ENCODE data around the gene KLRF2. TPM values are rescaled to one million over a fixed set of nuclear protein-coding genes. Genes with fewer than 3 reads are reported as not detected.

KLRF2 gene
- total RNA-seq, 2 donors from 2014 or later = not detected

- Histone ChIP-seq H3K4me3 (ENCODE audit: low read length) (no peak overlapping the region), H3K9me3 (ENCODE audit: control insufficient read depth, low read length) (no peaks in the 10 kb centered on the region), H3K27me3 (ENCODE audit: control insufficient read depth, insufficient read depth, low read length, poor library complexity, severe bottlenecking) (no peaks in the 10 kb centered on the region), H3K9ac (ENCODE audit: extremely low read depth, low read length, poor library complexity, severe bottlenecking) (no peak overlapping the region), H3K4me1 (ENCODE audit: control insufficient read depth, insufficient read depth, low read length) (no peaks in the 10 kb centered on the region), H3K36me3 (ENCODE audit: control insufficient read depth, insufficient read depth, low read length) (no peaks in the 10 kb centered on the region), H3K27ac (ENCODE audit: low read depth, low read length) (no peak overlapping the region)
- 95 to 100% methylated on average over 1 to 4 of the region's 4 CpGs for WGBS, 2 experiments (ENCODE audit: insufficient coverage in 1 of 2, insufficient read length in 1 of 2)
- Mint-ChIP-seq H3K27me3 (ENCODE audit: insufficient read depth) (no peaks in the 10 kb centered on the region), H3K4me1 (no peaks in the 10 kb centered on the region), H3K4me3 (no peak overlapping the region), H3K9me3 (no peaks in the 10 kb centered on the region), H3K27ac (no peak overlapping the region), H3K36me3 (ENCODE audit: low read depth) (no peaks in the 10 kb centered on the region)
- no peak for DNase-seq
- TF ChIP-seq CTCF (conservative IDR thresholded peaks at IDR 0.05) = no peak
These were observed 7.5 kb downstream of the KLRF2 start for GRCh38 chr12:9888665-9889273.

GRCh38 chr12:9895215-9895971 lies 14.1 kb downstream of the KLRF2 start:
- Mint-ChIP-seq H3K4me1 (peaks cover 3% of the 10 kb centered on the region), H3K36me3 (ENCODE audit: low read depth) (no peaks in the 10 kb centered on the region), H3K27me3 (ENCODE audit: insufficient read depth) (no peaks in the 10 kb centered on the region), H3K9me3 (no peaks in the 10 kb centered on the region), H3K4me3 (no peak overlapping the region), H3K27ac (no peak overlapping the region)
- TF ChIP-seq CTCF (conservative IDR thresholded peaks at IDR 0.05) = no peak
- 92 to 97% methylated on average over 3 to 6 of the region's 6 CpGs for WGBS, 2 experiments (ENCODE audit: insufficient coverage in 1 of 2, insufficient read length in 1 of 2)
- Histone ChIP-seq H3K27me3 (ENCODE audit: control insufficient read depth, insufficient read depth, low read length, poor library complexity, severe bottlenecking) (no peaks in the 10 kb centered on the region), H3K9me3 (ENCODE audit: control insufficient read depth, low read length) (no peaks in the 10 kb centered on the region), H3K4me1 (ENCODE audit: control insufficient read depth, insufficient read depth, low read length) (no peaks in the 10 kb centered on the region), H3K36me3 (ENCODE audit: control insufficient read depth, insufficient read depth, low read length) (no peaks in the 10 kb centered on the region), H3K4me3 (ENCODE audit: low read length) (no peak overlapping the region), H3K27ac (ENCODE audit: low read depth, low read length) (no peak overlapping the region), H3K9ac (ENCODE audit: extremely low read depth, low read length, poor library complexity, severe bottlenecking) (no peak overlapping the region)
- no peak for DNase-seq

- Histone ChIP-seq H3K27ac (ENCODE audit: low read depth, low read length) (no peak overlapping the region), H3K4me1 (ENCODE audit: control insufficient read depth, insufficient read depth, low read length) (no peaks in the 10 kb centered on the region), H3K4me3 (ENCODE audit: low read length) (no peak overlapping the region), H3K9ac (ENCODE audit: extremely low read depth, low read length, poor library complexity, severe bottlenecking) (no peak overlapping the region), H3K27me3 (ENCODE audit: control insufficient read depth, insufficient read depth, low read length, poor library complexity, severe bottlenecking) (no peaks in the 10 kb centered on the region), H3K36me3 (ENCODE audit: control insufficient read depth, insufficient read depth, low read length) (no peaks in the 10 kb centered on the region), H3K9me3 (ENCODE audit: control insufficient read depth, low read length) (peaks cover 5% of the 10 kb centered on the region)
- H3K27ac Mint-ChIP-seq = no peak overlapping the region
- no peak for TF ChIP-seq CTCF (conservative IDR thresholded peaks at IDR 0.05)
- peaks cover 8% of the 10 kb centered on the region for H3K9me3 Mint-ChIP-seq
- H3K4me1 Mint-ChIP-seq = peaks cover 3% of the 10 kb centered on the region
- H3K36me3 Mint-ChIP-seq (ENCODE audit: low read depth) = peaks cover 2% of the 10 kb centered on the region
- H3K4me3 Mint-ChIP-seq = no peak overlapping the region
- 92% methylated on average over 6 of the region's 6 CpGs; no CpG with 5 or more reads in 1 of the 2 experiments for WGBS, 2 experiments (ENCODE audit: insufficient coverage in 1 of 2, insufficient read length in 1 of 2)
- no peaks in the 10 kb centered on the region for H3K27me3 Mint-ChIP-seq (ENCODE audit: insufficient read depth)
- no peak for DNase-seq
These were observed 16.2 kb downstream of the KLRF2 start for GRCh38 chr12:9897535-9897934.
